HG03520 (cell line): ENCODE measurements around the gene CAMK2G.
A peak's percentile ranks its signal among the peaks of the same experiment; 100 is the strongest.

Experiments
- ATAC-seq: cut with Tn5 transposase; IDR thresholded peaks from one replicate; pipeline ENCODE4 v1.9.1; 2021; ENCODE audit warnings: mild to moderate bottlenecking, moderate library complexity; ENCODE audit not compliant: unreplicated experiment

Gene CAMK2G

DNA sequence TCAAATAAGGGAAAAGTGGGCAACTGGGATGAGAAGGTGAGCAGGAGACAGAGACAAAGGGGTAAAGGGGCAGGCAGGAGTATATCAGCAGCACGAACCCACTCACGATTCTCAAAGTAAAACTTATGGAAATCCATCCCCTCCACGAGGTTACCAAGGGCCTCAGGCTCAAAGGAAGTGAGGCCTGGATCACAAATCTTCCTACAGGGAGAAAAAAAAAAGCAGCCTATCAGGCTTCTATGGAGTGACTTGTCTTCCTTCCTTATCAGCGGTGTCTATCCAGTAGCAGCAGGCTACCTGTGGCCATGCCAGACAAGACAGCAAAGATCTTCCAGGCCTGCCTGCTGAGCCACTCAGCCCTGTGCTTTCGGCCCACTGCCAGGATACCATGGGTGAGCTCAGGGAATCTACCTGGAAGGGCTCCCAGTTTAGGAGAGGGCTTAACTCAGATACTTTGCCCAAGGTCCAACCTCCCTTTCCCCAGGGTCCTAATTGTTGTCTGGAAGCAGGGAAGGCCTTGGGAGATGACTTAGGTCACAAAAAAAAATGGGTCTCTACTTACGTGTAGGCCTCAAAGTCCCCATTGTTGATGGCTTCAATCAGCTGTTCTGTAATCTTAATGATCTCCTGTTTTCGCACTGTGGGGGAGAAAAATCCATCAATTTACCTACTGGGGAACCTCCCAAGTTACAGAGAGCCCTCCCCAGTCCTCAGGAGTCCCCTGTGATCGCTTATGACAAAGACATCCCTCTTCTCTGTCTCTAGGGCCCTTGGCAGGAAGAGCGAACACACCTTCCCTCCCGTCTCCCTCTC is 57.2 kb downstream of the CAMK2G start:
- no peak for ATAC-seq

DNA sequence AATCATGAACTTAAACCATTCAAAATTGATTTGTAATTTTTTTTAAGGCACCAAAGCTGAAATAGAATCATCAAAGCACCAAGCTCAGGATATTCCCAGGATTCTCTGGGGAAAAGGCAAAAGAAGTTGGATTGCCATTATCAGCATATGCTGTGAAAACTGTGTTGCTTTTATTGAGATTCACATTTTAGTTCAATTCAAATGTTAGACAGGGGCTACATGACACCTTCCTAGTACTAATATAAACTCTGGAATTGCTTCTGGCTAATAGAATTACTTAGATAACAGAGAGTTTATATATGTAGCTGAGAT is 58.7 kb downstream of the CAMK2G start:
- no peak for ATAC-seq

DNA sequence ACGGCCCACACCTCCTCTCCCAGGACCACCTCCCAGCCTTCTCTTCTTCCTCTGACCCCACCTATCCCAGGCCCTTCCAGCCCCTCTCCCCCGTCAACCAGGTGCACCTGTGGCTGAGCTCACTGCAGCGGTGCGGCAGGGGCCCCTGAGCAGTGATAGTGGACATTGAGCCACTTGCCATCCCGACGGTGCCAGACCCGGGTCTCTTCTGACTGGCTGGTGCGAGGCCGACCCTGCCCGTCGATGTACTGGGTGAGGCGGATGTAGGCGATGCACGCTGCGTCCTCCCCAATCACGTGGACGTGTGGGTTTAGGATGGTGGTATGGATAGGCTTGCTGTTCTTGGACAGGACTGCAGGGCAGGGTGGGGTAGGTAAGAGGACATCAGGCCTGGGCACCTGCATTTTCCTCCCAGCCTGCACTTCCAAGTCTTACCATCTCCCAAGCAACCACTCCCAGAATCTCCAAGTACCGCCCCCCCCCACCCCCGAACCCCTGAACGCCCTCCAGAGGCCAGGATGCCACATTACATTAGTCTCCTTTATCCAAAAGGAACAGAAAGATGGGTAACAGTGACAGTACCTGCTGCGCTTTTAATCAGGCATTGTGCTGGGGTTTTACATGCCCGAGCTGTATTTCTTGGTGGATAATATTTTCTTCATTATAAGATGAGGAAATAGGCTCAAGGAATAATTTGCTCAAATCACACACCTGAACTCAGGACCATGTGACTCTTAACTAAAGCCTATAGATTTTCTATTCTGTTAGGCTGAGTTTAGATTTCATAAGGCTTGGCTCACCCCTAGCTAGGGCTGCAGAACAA is 59.2 kb downstream of the CAMK2G start:
- ATAC-seq: no peak

- ATAC-seq: no peak
These were observed 60.0 kb downstream of the CAMK2G start for GRCh38 chr10:73814276-73814895.

DNA sequence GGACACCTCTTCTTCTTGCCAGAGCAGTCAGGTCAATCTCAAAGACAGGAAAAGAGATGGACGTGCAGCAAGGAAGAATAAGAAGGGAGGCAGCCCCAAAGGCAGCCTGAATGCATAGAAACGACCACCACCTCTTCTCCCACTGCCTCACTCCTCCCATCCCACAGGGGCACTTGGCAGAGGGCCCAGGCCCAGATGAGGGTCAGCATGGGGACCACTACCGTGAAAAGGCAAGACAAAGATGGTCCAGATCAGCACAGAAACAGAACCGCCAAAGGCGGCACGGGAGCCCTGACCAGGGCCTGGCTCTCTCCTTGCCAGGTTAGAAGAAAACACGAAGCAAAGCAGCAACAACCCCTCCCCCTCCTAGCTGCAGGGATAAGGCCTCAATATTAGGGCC is 61.0 kb downstream of the CAMK2G start:
- ATAC-seq: no peak

GRCh38 chr10:73812657-73813056 is 61.7 kb downstream of the CAMK2G start:
- no peak for ATAC-seq

DNA sequence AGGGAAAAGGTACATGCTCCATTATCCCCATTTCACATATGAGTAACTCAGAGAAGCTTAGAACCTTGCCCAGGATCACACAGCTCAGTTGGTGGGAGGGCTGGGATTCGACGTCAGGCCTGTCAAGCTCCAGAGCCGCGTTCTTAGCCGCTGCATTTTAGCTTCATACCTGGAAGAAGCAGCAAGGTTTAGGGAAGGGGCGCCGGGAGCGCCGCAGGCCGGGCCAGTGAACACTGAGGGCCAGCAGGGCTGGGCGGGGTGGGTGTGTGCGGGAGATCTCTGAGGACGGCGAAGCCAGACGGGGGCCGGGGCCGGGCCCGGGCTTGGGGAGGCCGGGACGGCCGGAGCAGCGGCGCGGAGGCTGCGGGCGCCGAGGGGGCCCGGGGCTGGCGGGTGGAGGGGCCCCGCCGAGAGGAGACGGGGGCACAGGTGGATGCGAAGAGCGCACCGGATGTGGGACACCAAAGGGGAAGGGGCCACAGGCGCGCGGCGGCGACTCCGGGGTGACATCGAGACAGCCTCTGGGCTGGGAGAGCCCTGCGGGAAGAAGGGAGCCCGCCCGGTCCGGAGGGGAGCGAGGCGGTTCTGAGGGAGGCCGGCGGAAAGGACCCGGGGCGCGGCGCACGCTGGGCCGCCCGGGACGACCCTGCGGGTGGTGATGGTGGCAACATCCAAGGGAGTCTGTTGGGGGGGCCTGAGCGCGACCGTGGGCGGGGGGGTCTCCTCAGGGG is 63.5 kb downstream of the CAMK2G start:
- ATAC-seq: peak; percentile 21

DNA sequence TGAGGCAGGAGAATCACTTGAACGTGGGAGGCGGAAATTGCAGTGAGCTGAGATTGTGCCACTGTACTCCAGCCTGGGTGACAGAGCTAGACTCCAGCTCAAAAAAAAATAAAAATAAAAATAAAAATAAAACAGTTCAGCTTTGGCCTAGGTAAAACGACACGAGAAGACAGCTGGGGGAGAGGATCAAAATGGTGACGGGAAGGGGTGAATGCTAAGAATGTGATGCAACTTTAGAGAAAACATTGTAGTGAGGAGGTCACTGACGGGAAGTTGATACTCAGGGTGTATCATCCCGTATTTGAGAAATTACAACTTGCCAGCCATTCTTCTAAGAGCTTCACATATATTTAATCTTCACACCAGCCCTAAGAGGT is 64.0 kb downstream of the CAMK2G start:
- no peak for ATAC-seq

- no peak for ATAC-seq
These were observed 65.1 kb downstream of the CAMK2G start for GRCh38 chr10:73809061-73809818.

DNA sequence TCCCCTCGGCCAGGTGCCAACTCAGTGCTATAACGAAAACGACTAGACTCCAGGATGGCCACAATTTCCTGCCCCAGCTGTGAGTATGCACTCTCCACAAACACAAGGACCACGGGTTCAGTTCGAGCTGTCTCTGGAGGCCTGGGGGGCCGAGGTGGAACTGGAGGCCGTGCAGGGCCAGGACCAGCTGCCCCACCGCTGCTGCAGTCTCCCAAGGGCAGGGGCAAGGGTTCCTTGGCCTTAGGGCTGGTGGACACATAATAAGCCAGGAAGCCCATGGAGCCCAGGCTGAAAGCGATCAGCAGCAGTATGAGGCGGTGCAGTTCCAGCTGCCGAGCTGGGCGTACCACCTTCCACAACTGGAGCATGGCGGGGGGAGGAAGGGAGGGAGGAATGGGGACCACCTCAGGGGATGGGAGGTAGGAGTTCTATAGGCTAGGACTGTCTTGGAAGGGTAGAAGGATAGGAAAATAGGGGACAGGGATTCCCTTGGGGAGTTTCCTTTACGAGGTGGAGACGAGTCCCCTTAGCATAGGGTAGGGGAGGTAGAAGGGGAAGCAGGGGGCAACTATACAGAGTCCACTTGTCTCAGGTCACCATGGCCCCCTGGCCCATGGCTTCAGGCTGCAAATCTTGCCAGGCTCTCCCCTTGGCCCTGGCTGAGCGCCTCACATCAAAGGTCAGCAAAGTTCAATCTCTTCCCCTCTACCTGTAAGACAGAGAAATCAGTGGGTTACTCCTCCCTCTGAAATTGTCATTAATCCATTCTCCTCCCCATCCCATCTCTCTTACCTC is 66.1 kb downstream of the CAMK2G start:
- ATAC-seq: no peak

DNA sequence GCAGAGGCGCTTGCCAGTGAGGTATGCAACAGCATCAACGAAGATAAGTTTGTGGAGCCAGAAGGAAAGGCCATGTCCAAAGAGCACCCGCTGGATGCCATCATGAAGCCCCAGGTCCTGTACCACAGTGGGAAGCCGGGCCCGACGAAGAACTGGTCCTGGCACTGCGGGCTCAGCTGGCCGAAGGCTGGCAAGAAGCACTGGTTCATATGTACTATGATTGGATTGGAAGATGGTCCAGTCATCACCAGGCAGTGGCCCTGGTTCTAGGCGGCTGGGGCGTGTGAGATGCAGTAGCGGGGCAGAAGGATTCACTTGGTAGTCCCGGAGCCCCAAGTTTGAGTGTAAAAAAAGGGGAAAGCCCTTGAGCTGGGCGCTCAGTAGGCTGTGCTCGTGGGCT is 66.9 kb downstream of the CAMK2G start:
- ATAC-seq: no peak

GRCh38 chr10:73806176-73806950 is 68.0 kb downstream of the CAMK2G start:
- no peak for ATAC-seq

- no peak for ATAC-seq
These were observed 70.6 kb downstream of the CAMK2G start for GRCh38 chr10:73803680-73804286.

DNA sequence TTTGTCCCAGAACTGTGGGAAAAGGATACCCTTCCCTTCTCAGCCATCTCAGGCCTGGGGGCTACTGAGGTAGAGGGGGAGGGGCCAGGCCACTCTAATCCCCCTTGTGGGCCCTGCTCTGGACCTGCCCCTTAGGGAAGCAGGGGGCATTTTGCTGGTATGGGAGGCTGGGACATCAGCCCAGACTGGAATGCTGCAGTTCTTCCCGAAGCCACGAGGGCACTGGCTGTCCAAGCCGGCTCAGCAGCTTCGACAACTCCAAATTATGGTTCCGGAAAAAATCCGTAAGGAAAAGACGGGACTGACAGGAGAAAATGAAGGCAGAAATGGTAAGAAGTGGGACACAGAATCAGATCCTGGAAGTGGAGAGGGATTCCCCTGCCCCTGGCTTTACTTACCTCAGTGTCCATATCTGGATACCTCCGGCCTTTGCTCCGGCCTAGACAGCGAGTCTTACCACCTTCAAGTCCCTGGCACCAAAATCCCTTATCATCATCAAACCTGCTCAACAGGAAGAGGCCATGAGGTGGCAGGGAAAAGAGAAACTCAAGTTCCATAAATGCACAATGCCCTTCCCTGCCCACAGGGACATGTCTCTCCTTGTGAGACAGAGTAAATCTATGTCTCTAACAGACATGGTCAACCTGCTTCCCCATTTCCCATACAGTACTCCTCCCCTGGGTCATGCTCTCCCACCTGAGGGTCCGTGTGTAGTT is 71.9 kb downstream of the CAMK2G start:
- no peak for ATAC-seq

- no peak for ATAC-seq
These were observed 73.1 kb downstream of the CAMK2G start for GRCh38 chr10:73801253-73801590.

- no peak for ATAC-seq
These were observed 73.6 kb downstream of the CAMK2G start for GRCh38 chr10:73800560-73801252.

DNA sequence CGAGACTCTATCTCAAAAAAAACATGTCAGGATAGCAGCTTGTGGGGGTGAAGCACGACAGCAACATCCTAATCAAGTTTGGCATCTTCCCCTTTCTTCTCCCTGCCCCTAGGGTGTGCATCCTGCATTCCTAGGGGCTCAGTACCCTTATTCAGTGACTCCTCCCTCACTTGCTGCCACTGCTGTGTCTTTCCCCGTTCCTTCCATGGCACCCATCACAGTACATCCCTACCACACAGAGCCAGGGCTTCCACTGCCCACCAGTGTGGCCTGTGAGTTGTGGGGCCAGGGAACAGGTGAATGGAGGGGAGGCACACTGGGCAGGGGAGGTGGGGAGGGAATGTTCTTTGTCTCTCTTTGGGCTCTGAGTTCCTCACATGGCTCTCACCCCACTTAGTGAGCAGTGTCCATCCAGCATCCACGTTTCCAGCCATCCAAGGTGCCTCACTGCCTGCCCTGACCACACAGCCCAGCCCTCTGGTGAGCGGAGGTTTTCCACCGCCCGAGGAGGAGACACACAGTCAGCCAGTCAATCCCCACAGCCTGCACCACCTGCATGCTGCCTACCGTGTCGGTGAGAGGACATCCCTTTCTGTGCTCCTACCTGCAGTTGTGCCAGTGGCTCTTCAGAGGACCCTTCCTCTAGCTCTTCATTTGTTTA is 74.3 kb downstream of the CAMK2G start:
- no peak for ATAC-seq
